GM12801 (cell line): ENCODE data around the gene TMEM161B.

ENCODE experiments used
- TF ChIP-seq, protein P1 (sequence below): IDR thresholded peaks from one replicate; pipeline ENCODE4 v1.5.1; 2011; ENCODE audit warnings: control low read depth; ENCODE audit not compliant: insufficient read length; ENCODE audit errors: extremely low read depth

Gene TMEM161B

DNA sequence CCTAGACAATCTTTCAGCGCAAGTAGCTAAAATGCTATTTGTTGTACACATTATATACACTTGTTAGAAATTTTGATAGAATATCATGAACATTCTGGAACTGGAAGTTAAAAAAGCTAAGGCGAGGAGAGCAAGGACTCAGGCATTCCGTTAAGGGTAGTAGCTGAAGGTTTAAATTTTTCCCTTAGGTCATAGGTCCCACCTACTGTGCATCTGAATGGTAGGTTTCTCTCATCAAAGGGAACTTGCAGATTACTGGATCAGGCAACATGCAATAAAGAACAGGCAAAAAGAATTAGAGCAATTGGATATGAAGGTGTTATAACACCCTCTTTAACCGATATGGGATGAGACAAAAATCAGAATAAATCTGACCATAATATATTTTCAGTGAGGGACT lies 32.8 kb downstream of the TMEM161B start:
- TF ChIP-seq, protein P1, sequence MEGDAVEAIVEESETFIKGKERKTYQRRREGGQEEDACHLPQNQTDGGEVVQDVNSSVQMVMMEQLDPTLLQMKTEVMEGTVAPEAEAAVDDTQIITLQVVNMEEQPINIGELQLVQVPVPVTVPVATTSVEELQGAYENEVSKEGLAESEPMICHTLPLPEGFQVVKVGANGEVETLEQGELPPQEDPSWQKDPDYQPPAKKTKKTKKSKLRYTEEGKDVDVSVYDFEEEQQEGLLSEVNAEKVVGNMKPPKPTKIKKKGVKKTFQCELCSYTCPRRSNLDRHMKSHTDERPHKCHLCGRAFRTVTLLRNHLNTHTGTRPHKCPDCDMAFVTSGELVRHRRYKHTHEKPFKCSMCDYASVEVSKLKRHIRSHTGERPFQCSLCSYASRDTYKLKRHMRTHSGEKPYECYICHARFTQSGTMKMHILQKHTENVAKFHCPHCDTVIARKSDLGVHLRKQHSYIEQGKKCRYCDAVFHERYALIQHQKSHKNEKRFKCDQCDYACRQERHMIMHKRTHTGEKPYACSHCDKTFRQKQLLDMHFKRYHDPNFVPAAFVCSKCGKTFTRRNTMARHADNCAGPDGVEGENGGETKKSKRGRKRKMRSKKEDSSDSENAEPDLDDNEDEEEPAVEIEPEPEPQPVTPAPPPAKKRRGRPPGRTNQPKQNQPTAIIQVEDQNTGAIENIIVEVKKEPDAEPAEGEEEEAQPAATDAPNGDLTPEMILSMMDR, result no peak

DNA sequence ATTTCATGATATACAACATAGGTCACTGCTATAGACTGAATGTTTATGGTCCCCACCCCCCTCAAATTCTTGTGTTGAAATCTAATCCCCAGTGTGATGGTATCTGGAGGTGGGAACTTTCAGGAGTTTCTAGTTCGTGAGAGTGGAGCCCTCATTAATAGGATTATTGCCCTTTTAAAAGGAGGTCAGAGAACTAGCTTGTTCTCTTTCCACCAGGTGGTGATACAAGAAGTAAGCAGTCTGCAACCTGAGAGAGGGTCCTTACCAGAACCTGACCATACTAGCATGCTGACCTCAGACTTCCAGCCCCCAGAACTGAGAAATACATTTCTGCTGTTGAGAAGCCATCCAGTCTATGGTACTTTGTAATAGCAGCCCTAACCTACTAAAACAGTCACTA lies 33.3 kb downstream of the TMEM161B start:
- TF ChIP-seq, protein P1, result no peak

DNA sequence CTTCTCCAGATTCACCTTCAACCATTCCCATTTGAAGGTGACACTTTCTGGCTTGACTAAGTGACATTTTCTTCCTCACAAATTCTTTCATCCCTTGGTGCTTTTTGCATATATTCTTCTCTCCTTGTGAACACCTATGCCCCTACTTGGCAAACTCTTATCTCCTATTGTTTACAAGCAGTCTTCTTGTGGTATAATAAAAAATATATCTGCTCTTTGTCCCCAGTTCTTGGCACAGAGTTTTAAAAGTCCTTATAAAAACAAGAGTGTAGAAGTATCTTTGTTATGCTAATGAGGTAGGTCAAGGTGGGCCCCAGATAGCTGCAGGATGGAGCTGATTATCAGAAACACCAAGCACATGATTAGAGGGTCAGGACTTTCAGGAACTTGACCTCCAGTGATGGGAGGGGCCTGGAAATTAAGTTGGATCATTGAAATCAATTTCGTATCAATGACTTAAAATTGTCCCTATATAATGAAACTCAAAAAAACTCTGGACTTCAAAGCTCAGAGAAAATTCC lies 38.0 kb downstream of the TMEM161B start:
- TF ChIP-seq, protein P1, result no peak

DNA sequence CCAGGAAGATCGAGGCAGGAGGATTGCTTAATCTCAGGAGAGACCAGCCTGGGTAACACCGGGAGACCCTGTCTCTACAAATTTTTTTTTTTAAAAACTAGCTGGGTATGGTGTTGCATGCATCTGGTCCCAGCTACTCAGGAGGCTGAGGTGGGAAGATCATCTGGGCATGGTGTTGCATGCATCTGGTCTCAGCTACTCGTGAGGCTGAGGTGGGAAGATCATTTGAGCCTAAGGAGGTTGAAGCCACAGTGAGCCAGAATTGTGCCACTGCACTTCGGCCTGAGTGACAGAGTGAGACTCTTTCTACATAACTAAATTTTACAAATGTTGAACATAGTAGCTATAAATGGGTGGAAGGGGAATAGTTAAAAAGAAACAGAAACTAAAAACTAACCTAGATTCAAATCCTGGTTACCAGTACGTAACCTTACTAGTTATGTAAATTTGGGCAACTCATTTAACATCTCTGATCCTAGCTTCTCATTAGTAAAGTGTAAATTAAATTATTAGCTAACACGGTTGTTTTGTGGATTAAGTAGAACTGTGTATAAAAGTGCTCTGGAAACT lies 41.7 kb downstream of the TMEM161B start:
- TF ChIP-seq, protein P1, result no peak

DNA sequence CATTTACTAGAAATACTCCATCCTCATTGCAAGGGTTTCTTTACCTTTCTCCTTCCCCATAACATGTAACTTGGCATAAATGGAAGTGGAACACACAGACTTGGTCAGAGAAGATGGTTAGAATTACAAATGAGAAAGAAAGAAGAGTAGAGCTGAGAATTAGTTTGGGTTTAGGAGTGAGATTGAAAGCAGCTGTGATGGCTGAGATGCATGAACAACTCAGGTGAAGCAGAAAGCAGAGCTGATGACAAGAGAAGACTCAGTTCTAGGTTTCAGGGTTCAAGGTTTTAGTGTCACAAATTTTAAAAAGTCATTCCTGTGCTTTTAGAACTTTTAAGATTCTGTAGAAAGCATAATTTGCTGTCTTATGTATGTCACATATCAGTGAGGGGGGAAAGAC lies 54.0 kb downstream of the TMEM161B start:
- TF ChIP-seq, protein P1, result no peak

DNA sequence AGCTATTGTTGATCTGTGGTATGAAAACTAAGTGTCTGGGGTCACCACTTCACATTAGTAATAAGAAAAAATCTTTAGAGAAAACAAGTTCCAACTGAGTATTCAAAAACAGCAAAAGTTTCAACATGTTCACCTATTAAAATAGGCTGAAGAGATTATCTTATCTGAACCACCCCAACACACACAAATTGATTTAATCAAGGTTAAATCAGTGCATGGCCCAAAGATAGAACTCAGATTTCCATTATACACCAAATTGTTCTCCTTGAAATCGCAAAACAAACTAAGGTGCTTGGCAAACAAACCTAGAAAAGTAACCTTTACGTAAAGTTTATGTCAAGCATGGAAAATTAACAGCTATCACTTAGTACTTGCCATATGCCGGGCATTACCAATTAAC lies 61.1 kb downstream of the TMEM161B start:
- TF ChIP-seq, protein P1, result no peak

DNA sequence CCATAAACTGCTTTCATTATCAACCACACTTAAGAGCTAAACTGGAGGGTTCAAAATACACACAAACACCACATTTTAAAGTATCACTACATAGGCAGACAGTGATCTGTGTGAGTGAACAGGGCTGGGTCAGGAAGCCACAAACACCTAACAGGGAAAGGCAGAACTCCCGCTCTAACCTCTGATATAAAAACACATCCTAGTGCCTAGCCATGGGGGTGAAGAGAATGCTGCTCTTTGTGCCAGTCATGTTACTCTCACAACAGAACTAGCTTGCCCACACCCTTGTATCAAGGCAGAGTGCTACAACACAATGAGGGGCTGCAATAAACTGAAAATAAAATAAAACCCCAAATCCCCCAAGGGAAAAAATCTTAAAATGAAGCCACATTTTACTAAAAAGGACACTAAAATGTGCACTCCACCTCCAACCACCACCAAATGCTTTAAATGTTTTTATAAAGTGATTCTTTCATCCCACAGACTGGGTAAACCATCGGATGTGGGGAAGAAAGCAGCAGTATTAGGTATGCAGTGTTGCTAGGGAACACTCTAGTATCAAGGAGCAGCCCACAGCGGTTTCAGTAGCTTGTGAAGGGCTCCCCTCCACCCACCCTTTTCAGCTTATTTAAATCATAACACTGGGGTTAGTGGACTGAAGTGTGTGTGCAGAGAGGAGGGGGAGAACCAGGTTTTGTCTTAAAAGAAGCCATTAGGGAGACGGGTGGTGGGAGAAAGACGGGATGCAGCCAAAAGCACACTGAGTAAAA lies 64.5 kb downstream of the TMEM161B start:
- TF ChIP-seq, protein P1, result no peak
